ENCODE results near the gene LEMD1.

LEMD1 gene

GRCh38 chr1:205354259-205355074 is 67.4 kb downstream of the LEMD1 start:
- peak; percentile 50 for DNase-seq (ENCODE audit: low spot score)

GRCh38 chr1:205353612-205354011 is 68.2 kb downstream of the LEMD1 start:
- DNase-seq (ENCODE audit: low spot score) = no peak

GRCh38 chr1:205353191-205353590 is 68.7 kb downstream of the LEMD1 start:
- DNase-seq (ENCODE audit: low spot score) = no peak

- DNase-seq (ENCODE audit: low spot score) = no peak
Measured at GRCh38 chr1:205351984-205352713, 69.7 kb downstream of the LEMD1 start.

GRCh38 chr1:205350691-205351141 is 71.1 kb downstream of the LEMD1 start:
- DNase-seq (ENCODE audit: low spot score) = no peak

GRCh38 chr1:205350124-205350523 is 71.7 kb downstream of the LEMD1 start:
- DNase-seq (ENCODE audit: low spot score) = no peak

GRCh38 chr1:205348554-205349487 is 73.0 kb downstream of the LEMD1 start:
- no peak for DNase-seq (ENCODE audit: low spot score)

GRCh38 chr1:205346956-205347574 is 74.8 kb downstream of the LEMD1 start:
- no peak for DNase-seq (ENCODE audit: low spot score)

- no peak for DNase-seq (ENCODE audit: low spot score)
Measured at GRCh38 chr1:205345761-205346160, 76.1 kb downstream of the LEMD1 start.

- DNase-seq (ENCODE audit: low spot score) = no peak
Measured at GRCh38 chr1:205344066-205344928, 77.6 kb downstream of the LEMD1 start.

- DNase-seq (ENCODE audit: low spot score) = no peak
Measured at GRCh38 chr1:205343431-205344065, 78.3 kb downstream of the LEMD1 start.

- DNase-seq (ENCODE audit: low spot score) = no peak
Measured at GRCh38 chr1:205342986-205343385, 78.9 kb downstream of the LEMD1 start.

- no peak for DNase-seq (ENCODE audit: low spot score)
Measured at GRCh38 chr1:205340676-205341075, 81.2 kb downstream of the LEMD1 start.

- DNase-seq (ENCODE audit: low spot score) = no peak
Measured at GRCh38 chr1:205339717-205340116, 82.1 kb downstream of the LEMD1 start.

- DNase-seq (ENCODE audit: low spot score) = no peak
Measured at GRCh38 chr1:205339197-205339702, 82.6 kb downstream of the LEMD1 start.

- no peak for DNase-seq (ENCODE audit: low spot score)
Measured at GRCh38 chr1:205338011-205338410, 83.8 kb downstream of the LEMD1 start.

- no peak for DNase-seq (ENCODE audit: low spot score)
Measured at GRCh38 chr1:205337481-205337880, 84.4 kb downstream of the LEMD1 start.

GRCh38 chr1:205335692-205336091 is 86.2 kb downstream of the LEMD1 start:
- peak; percentile 90 for DNase-seq (ENCODE audit: low spot score)

- no peak for DNase-seq (ENCODE audit: low spot score)
Measured at GRCh38 chr1:205332015-205332791, 89.7 kb downstream of the LEMD1 start.

Measured in AG08395 (cell line).